Measurements from ENCODE around the gene COX10.

DNA sequence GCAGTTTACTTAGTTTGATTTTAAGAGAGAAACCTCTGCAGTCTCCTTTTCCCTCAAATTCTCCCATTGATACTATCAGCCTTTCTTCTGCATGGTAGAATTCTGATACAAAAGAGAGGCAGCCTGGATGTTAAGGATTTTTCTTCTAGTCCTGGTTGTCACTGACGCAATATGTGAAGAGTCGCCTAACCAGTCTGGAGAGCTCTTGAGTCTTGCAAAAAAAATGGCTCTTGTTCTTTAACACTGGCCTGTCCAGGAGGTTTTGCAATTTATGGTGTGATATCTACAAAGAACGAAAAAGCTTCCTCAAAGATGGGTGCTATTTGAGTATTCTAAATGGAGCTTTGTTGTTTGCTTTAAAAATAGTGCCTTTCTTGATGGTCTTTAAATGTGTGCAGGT, 28.9 kb downstream of the COX10 start:
- TF ChIP-seq, protein P1, sequence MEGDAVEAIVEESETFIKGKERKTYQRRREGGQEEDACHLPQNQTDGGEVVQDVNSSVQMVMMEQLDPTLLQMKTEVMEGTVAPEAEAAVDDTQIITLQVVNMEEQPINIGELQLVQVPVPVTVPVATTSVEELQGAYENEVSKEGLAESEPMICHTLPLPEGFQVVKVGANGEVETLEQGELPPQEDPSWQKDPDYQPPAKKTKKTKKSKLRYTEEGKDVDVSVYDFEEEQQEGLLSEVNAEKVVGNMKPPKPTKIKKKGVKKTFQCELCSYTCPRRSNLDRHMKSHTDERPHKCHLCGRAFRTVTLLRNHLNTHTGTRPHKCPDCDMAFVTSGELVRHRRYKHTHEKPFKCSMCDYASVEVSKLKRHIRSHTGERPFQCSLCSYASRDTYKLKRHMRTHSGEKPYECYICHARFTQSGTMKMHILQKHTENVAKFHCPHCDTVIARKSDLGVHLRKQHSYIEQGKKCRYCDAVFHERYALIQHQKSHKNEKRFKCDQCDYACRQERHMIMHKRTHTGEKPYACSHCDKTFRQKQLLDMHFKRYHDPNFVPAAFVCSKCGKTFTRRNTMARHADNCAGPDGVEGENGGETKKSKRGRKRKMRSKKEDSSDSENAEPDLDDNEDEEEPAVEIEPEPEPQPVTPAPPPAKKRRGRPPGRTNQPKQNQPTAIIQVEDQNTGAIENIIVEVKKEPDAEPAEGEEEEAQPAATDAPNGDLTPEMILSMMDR (IDR thresholded peaks at IDR 0.05): no peak
- TF ChIP-seq POLR2AphosphoS5 (IDR thresholded peaks at IDR 0.05; ENCODE audit: low read depth, low read length) (no peak), TCF7L2 (IDR thresholded peaks at IDR 0.05; ENCODE audit: low read depth, low read length) (no peak)
- TF ChIP-seq, protein P2, sequence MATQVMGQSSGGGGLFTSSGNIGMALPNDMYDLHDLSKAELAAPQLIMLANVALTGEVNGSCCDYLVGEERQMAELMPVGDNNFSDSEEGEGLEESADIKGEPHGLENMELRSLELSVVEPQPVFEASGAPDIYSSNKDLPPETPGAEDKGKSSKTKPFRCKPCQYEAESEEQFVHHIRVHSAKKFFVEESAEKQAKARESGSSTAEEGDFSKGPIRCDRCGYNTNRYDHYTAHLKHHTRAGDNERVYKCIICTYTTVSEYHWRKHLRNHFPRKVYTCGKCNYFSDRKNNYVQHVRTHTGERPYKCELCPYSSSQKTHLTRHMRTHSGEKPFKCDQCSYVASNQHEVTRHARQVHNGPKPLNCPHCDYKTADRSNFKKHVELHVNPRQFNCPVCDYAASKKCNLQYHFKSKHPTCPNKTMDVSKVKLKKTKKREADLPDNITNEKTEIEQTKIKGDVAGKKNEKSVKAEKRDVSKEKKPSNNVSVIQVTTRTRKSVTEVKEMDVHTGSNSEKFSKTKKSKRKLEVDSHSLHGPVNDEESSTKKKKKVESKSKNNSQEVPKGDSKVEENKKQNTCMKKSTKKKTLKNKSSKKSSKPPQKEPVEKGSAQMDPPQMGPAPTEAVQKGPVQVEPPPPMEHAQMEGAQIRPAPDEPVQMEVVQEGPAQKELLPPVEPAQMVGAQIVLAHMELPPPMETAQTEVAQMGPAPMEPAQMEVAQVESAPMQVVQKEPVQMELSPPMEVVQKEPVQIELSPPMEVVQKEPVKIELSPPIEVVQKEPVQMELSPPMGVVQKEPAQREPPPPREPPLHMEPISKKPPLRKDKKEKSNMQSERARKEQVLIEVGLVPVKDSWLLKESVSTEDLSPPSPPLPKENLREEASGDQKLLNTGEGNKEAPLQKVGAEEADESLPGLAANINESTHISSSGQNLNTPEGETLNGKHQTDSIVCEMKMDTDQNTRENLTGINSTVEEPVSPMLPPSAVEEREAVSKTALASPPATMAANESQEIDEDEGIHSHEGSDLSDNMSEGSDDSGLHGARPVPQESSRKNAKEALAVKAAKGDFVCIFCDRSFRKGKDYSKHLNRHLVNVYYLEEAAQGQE (IDR thresholded peaks at IDR 0.05; ENCODE audit: insufficient read depth in 1 of 2, low read depth in 2 of 2, low read length in 1 of 2): no peak
